GM12873 (cell line): Measurements from ENCODE around the gene MOB3B.

Experiments
- TF ChIP-seq, protein P1 (sequence below): IDR thresholded peaks from 2 replicates; pipeline ENCODE4 v1.5.1; 2012; ENCODE audit warnings: low read depth, mild to moderate bottlenecking, moderate library complexity, low read length, control low read depth; ENCODE audit not compliant: insufficient read depth; ENCODE audit errors: missing control alignments

Gene MOB3B

DNA sequence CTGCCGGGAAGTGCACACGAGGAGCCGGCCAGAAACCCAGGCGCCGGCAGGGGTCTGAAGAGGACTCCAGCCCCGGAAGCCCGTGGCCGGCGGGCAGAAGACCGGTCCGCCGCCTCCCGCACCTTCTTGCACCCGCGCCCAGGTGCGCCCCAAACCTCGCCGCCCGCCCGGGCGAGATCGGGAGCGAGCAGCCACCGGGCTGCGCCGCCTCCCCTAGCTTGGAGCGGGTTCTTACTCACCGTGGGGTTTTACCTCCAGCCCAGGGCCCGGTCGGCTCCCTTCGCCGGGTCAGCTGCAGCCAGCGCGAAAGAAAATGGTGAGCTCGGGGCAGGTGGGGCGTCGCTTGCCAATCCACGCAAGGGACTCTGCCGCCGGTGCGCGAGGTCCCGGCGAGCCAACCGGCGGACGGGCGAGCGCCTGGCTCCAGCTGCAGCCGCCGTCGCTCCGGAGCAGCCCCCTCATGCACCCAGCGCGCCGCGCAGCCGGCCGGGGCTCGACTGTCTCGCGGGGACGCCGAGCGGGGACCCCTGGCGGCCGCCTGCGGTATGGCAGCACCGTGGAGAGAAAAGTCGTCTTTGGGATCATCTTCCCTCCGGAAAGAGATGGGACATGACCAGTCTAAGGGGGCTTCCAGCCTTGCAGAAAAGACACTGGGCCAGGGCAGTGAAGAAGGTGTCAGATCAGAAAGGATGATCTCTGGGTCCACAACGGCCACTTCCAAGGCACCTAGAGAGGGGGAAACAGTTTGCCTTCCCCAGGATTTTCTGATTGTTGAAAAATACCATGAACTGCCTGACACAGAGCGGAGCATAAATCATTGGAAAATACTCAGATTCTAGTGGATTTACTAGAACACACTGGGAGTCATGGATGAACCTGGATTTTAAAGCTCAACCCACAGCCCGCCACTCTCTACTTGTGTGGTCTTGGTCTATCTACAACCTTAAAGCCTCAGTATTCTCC, at the start of gene MOB3B:
Gene MOB3B, minus strand, starts transcription at position 499 of the 963 bp plus-strand sequence. CDS start 74,264 bp downstream, outside the sequence.
- TF ChIP-seq, protein P1, sequence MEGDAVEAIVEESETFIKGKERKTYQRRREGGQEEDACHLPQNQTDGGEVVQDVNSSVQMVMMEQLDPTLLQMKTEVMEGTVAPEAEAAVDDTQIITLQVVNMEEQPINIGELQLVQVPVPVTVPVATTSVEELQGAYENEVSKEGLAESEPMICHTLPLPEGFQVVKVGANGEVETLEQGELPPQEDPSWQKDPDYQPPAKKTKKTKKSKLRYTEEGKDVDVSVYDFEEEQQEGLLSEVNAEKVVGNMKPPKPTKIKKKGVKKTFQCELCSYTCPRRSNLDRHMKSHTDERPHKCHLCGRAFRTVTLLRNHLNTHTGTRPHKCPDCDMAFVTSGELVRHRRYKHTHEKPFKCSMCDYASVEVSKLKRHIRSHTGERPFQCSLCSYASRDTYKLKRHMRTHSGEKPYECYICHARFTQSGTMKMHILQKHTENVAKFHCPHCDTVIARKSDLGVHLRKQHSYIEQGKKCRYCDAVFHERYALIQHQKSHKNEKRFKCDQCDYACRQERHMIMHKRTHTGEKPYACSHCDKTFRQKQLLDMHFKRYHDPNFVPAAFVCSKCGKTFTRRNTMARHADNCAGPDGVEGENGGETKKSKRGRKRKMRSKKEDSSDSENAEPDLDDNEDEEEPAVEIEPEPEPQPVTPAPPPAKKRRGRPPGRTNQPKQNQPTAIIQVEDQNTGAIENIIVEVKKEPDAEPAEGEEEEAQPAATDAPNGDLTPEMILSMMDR = peak; percentile 93

DNA sequence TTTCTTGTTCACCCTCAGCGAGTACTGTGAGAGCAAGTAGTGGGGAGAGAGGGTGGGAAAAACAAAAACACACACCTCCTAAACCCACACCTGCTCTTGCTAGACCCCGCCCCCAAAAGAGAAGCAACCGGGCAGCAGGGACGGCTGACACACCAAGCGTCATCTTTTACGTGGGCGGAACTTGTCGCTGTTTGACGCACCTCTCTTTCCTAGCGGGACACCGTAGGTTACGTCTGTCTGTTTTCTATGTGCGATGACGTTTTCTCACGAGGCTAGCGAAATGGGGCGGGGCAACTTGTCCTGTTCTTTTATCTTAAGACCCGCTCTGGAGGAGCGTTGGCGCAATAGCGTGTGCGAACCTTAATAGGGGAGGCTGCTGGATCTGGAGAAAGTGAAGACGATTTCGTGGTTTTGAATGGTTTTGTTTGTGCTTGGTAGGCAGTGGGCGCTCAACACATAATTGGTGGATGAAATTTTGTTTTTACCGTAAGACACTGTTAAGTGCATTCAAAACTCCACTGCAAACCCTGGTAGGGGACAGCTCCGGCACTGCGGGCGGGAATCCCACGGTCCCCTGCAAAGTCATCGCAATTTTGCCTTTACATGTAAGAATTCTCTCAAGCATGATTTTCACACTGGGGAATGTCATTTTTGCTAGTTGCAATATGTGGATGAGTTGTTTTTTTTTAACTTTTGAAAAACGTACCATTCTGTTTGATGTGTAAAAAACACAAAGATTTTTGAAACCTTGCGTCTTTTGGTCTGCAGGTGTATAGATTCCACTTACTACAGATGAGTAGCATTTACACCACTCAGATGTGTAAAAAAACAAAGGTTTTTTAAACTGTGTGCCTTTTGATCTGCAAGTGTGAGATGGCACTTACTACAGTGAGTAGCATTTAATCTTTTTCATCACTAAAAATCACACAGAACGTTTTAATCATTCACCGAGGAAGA, 44.3 kb upstream of the MOB3B start:
- TF ChIP-seq, protein P1 = no peak

DNA sequence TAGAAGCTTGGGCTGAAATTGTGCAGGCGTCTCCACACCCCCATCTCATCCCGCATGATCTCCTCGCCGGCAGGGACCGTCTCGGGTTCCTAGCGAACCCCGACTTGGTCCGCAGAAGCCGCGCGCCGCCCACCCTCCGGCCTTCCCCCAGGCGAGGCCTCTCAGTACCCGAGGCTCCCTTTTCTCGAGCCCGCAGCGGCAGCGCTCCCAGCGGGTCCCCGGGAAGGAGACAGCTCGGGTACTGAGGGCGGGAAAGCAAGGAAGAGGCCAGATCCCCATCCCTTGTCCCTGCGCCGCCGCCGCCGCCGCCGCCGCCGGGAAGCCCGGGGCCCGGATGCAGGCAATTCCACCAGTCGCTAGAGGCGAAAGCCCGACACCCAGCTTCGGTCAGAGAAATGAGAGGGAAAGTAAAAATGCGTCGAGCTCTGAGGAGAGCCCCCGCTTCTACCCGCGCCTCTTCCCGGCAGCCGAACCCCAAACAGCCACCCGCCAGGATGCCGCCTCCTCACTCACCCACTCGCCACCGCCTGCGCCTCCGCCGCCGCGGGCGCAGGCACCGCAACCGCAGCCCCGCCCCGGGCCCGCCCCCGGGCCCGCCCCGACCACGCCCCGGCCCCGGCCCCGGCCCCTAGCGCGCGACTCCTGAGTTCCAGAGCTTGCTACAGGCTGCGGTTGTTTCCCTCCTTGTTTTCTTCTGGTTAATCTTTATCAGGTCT, 43.5 kb upstream of the MOB3B start, which contains the start of gene C9orf72:
Gene C9orf72, minus strand, starts transcription at position 564 of the 716 bp plus-strand sequence. CDS start 6,361 bp downstream, outside the sequence.
- TF ChIP-seq, protein P1 = no peak

DNA sequence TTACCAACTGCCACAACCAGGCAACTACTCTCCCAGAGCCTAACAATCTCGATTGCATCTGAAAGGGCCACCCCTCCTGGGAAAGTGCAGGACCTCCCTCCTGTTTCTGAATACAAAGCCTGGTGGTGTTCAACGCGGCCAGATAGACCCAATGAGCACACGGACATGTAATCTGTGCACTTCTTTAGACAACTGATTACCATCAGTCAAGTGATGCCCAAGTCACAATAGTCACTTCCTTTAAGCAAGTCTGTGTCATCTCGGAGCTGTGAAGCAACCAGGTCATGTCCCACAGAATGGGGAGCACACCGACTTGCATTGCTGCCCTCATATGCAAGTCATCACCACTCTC, 42.9 kb upstream of the MOB3B start:
- TF ChIP-seq, protein P1 = no peak

DNA sequence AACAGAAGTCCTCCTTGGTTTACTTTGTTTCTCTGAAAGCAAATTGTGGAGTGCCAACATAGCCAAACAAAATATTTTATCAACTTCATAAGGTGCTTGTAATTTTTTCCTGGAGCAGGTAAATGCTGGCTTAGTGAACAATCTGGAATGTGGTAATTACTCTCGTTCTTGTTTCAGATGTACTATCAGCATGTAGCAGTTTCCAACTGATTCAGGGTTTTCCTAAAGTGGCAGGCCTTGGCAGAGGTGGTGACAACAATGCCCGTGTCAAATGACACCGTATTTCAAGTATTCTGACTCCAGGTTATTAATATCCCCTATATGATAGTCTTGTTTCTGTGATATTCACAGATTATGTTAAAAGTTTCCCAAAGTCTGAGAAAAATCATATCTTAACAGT, 42.4 kb upstream of the MOB3B start:
- TF ChIP-seq, protein P1 = no peak

DNA sequence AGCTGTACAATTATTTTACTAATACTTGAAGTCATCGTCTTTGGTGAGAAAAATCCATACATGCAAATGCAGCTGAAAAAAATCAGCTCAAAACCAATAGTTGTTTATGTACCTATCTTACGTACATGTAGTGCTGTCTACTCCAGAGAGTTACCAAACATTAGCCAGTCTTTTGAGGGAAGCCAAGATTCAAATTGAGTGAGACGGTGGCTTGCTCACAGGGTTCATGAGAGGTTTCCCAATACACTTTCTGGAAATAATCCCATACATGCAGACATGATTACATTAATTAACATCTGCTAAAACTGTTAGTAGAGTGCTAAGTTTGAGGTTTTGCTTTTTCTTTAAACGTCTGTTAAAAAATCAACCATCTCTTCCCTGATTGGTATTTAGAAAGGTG, 41.4 kb upstream of the MOB3B start:
- TF ChIP-seq, protein P1 = no peak
